Neural cell (in vitro differentiated cells): Measurements from ENCODE around the gene USP3. TPM values are rescaled to one million over a fixed set of nuclear protein-coding genes. Genes with fewer than 3 reads are reported as not detected.

Source experiments
- H2AFZ ChIP-seq: fragments of 200-600, 300-800 bp; sonication (generic), shearing (Covaris generic); 2 replicates; pipeline ENCODE4 v1.6.0; 2014; ENCODE audit warnings: low read depth, mild to moderate bottlenecking, antibody characterized with exemption, low read length, moderate library complexity
- H3F3A ChIP-seq: fragments of 200-600 bp; shearing (Covaris generic); 2 replicates; pipeline ENCODE4 v1.6.1; 2016; ENCODE audit warnings: mild to moderate bottlenecking, moderate library complexity, mixed read lengths, antibody characterized with exemption, low read length; ENCODE audit not compliant: insufficient read depth, poor library complexity, severe bottlenecking
- H3K27ac ChIP-seq: fragments of 200-600, 300-800 bp; sonication (generic), shearing (Covaris generic); 2 replicates; pipeline ENCODE4 v1.5.1; 2014; ENCODE audit warnings: mild to moderate bottlenecking, low read length, moderate library complexity
- H3K27me3 ChIP-seq: fragments of 300-800, 200-600 bp; sonication (generic), shearing (Covaris generic); 2 replicates; pipeline ENCODE4 v1.6.0; 2014; ENCODE audit warnings: mild to moderate bottlenecking, low read depth, low read length, moderate library complexity; ENCODE audit not compliant: insufficient read depth
- H3K36me3 ChIP-seq: fragments of 300-800, 200-600 bp; sonication (generic), shearing (Covaris generic); 2 replicates; pipeline ENCODE4 v1.5.1; 2014; ENCODE audit warnings: mild to moderate bottlenecking, antibody characterized with exemption, low read length, moderate library complexity; ENCODE audit not compliant: insufficient read depth
- H3K4me2 ChIP-seq: fragments of 300-800, 200-600 bp; sonication (generic), shearing (Covaris generic); 2 replicates; pipeline ENCODE4 v1.6.0; 2014; ENCODE audit warnings: mild to moderate bottlenecking, low read length
- H3K4me3 ChIP-seq: fragments of 300-800, 200-600 bp; sonication (generic), shearing (Covaris generic); 2 replicates; pipeline ENCODE4 v1.5.1; 2014; ENCODE audit warnings: mild to moderate bottlenecking, low read length, moderate library complexity
- H3K79me2 ChIP-seq: fragments of 200-600 bp; shearing (Covaris generic); replicated peaks from 2 replicates; pipeline ENCODE4 v1.6.0; 2014; ENCODE audit warnings: mild to moderate bottlenecking, low read length, moderate library complexity; ENCODE audit not compliant: insufficient read depth
- H3K9ac ChIP-seq: fragments of 300-800, 200-600 bp; sonication (generic), shearing (Covaris generic); 2 replicates; pipeline ENCODE4 v1.6.1; 2016; ENCODE audit warnings: mild to moderate bottlenecking, low read length, mixed read lengths
- H3K9me2 ChIP-seq: fragments of 200-600 bp; shearing (Covaris generic); 2 replicates; pipeline ENCODE4 v1.6.1; 2016; ENCODE audit warnings: mild to moderate bottlenecking, low read length, mixed read lengths; ENCODE audit not compliant: insufficient read depth
- H3K9me3 ChIP-seq: fragments of 200-600, 300-800 bp; sonication (generic), shearing (Covaris generic); 2 replicates; pipeline ENCODE4 v1.6.1; 2016; ENCODE audit warnings: mild to moderate bottlenecking, mixed run types, low read length, moderate library complexity, mixed read lengths
- H4K20me1 ChIP-seq: fragments of 200-600 bp; shearing (Covaris generic); 2 replicates; pipeline ENCODE4 v1.6.1; 2016; ENCODE audit warnings: mild to moderate bottlenecking, mixed run types; ENCODE audit not compliant: insufficient read depth
- EP300 ChIP-seq: fragments of 450-650 bp; conservative IDR thresholded peaks from 2 replicates; pipeline ENCODE4 v1.6.1; 2014; ENCODE audit warnings: antibody characterized with exemption, mild to moderate bottlenecking, moderate library complexity; ENCODE audit not compliant: poor library complexity, severe bottlenecking
- EZH2 ChIP-seq: fragments of 200-600, 300-800 bp; shearing (Covaris generic), sonication (generic); IDR thresholded peaks from 2 replicates; pipeline ENCODE4 v1.6.1; 2014; ENCODE audit warnings: antibody characterized with exemption, low read length, borderline replicate concordance, mild to moderate bottlenecking; ENCODE audit not compliant: insufficient read depth, poor library complexity, severe bottlenecking
- MXI1 ChIP-seq: fragments of 450-650 bp; conservative IDR thresholded peaks from 2 replicates; pipeline ENCODE4 v1.6.1; 2014; ENCODE audit warnings: antibody characterized with exemption, mild to moderate bottlenecking; ENCODE audit not compliant: poor library complexity, severe bottlenecking
- POLR2AphosphoS5 ChIP-seq: IDR thresholded peaks from 2 replicates; pipeline ENCODE4 v1.6.1; 2012
- RAD21 ChIP-seq: fragments of 450-650 bp; conservative IDR thresholded peaks from 2 replicates; pipeline ENCODE4 v1.6.1; 2014; ENCODE audit warnings: antibody characterized with exemption, mild to moderate bottlenecking, moderate library complexity
- SMC3 ChIP-seq: fragments of 450-650 bp; conservative IDR thresholded peaks from 2 replicates; pipeline ENCODE4 v1.6.1; 2014; ENCODE audit warnings: antibody characterized with exemption, mild to moderate bottlenecking, moderate library complexity; ENCODE audit not compliant: poor library complexity
- TAF1 ChIP-seq: IDR thresholded peaks from 2 replicates; pipeline ENCODE4 v1.6.1; 2012; ENCODE audit warnings: low read depth
- polyA plus RNA-seq: library from polyadenylated mRNA; depleted of rRNA; stranded (reverse); fragments of >200 nt; gene quantifications from 2 replicates; pipeline ENCODE4 v1.2.3, GENCODE V29; 2014
- TF ChIP-seq, protein P1 (sequence below): fragments of 450-650 bp; IDR thresholded peaks from 2 replicates; pipeline ENCODE4 v1.5.1; 2014; ENCODE audit warnings: antibody characterized with exemption, mild to moderate bottlenecking, moderate library complexity; ENCODE audit not compliant: poor library complexity, severe bottlenecking
- TF ChIP-seq, protein P2 (sequence below): IDR thresholded peaks from 2 replicates; pipeline ENCODE4 v1.6.1; 2012; ENCODE audit warnings: borderline replicate concordance

Gene USP3
- polyA plus RNA-seq, 1 donor from 2014 or later: 68.0 TPM

DNA sequence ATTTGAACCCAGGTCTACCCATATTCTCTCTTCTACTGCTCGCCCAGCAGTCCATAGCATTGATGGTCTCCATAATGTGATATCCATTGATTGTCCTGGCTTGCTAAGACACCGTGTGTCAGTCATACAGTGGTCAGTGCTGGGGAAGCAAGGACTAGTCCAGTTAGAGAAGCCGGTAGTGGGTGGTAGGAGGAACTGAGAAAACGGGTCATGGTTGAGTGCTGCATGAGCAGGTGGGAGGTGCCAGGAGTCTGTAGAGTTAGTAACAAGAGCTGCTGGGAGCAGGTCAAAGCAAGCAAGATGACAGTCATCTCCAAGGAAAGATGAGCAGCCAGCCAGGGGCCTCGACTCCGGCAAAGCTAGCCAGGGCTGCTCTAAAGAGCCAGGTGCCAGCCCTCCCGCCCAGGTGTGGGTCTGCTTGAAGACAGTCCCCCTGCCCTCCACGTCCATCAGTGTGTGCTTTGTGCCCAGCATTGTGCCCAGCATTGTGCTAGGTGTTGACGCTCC is 29.5 kb upstream of the USP3 start:
- Histone ChIP-seq H2AFZ (no peak overlapping the region), H3K4me2 (no peak overlapping the region), H3K9me2 (no peaks in the 10 kb centered on the region)

DNA sequence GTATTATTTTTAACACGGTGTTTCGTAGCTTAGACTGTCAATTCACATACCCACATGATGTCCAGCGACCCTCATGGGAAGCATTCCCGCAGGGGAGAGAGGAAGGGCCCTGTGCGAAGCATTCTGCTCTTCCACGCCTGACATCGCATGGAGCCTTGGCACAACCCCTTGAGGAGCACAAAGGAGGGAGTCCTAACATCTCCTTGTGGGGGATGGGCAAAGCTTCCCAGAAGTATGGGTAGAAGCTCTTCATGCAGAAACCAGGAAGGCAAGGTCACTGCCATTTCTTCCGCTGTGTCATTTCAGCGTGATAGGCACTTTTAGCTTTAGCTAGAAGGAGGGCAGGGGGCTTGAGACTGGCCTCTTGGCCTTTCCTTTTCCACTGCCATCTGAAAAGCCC is 28.7 kb upstream of the USP3 start:
- no peak overlapping the region for H3K4me2 ChIP-seq
- H3K79me2 ChIP-seq: no peaks in the 10 kb centered on the region
- no peak for TF ChIP-seq SMC3
- TF ChIP-seq EP300: no peak
- no peak for TF ChIP-seq POLR2AphosphoS5
- TF ChIP-seq EZH2: no peak
- TF ChIP-seq, protein P1, sequence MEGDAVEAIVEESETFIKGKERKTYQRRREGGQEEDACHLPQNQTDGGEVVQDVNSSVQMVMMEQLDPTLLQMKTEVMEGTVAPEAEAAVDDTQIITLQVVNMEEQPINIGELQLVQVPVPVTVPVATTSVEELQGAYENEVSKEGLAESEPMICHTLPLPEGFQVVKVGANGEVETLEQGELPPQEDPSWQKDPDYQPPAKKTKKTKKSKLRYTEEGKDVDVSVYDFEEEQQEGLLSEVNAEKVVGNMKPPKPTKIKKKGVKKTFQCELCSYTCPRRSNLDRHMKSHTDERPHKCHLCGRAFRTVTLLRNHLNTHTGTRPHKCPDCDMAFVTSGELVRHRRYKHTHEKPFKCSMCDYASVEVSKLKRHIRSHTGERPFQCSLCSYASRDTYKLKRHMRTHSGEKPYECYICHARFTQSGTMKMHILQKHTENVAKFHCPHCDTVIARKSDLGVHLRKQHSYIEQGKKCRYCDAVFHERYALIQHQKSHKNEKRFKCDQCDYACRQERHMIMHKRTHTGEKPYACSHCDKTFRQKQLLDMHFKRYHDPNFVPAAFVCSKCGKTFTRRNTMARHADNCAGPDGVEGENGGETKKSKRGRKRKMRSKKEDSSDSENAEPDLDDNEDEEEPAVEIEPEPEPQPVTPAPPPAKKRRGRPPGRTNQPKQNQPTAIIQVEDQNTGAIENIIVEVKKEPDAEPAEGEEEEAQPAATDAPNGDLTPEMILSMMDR: no peak
- TF ChIP-seq MXI1: no peak
- no peak for TF ChIP-seq TAF1
- no peak for TF ChIP-seq RAD21
- TF ChIP-seq, protein P2, sequence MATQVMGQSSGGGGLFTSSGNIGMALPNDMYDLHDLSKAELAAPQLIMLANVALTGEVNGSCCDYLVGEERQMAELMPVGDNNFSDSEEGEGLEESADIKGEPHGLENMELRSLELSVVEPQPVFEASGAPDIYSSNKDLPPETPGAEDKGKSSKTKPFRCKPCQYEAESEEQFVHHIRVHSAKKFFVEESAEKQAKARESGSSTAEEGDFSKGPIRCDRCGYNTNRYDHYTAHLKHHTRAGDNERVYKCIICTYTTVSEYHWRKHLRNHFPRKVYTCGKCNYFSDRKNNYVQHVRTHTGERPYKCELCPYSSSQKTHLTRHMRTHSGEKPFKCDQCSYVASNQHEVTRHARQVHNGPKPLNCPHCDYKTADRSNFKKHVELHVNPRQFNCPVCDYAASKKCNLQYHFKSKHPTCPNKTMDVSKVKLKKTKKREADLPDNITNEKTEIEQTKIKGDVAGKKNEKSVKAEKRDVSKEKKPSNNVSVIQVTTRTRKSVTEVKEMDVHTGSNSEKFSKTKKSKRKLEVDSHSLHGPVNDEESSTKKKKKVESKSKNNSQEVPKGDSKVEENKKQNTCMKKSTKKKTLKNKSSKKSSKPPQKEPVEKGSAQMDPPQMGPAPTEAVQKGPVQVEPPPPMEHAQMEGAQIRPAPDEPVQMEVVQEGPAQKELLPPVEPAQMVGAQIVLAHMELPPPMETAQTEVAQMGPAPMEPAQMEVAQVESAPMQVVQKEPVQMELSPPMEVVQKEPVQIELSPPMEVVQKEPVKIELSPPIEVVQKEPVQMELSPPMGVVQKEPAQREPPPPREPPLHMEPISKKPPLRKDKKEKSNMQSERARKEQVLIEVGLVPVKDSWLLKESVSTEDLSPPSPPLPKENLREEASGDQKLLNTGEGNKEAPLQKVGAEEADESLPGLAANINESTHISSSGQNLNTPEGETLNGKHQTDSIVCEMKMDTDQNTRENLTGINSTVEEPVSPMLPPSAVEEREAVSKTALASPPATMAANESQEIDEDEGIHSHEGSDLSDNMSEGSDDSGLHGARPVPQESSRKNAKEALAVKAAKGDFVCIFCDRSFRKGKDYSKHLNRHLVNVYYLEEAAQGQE: no peak
- no peaks in the 10 kb centered on the region for H3K9me3 ChIP-seq
- no peaks in the 10 kb centered on the region for H3K9me2 ChIP-seq
- no peak overlapping the region for H3K27ac ChIP-seq
- no peaks in the 10 kb centered on the region for H3K27me3 ChIP-seq
- H3K9ac ChIP-seq: no peak overlapping the region
- no peak overlapping the region for H2AFZ ChIP-seq
- no peak overlapping the region for H3K4me3 ChIP-seq
- no peaks in the 10 kb centered on the region for H3K36me3 ChIP-seq
- no peaks in the 10 kb centered on the region for H3F3A ChIP-seq
- no peaks in the 10 kb centered on the region for H4K20me1 ChIP-seq

More for the DNA sequence above, 29.5 kb upstream of the USP3 start:
- Histone ChIP-seq H3F3A (no peaks in the 10 kb centered on the region), H3K27me3 (no peaks in the 10 kb centered on the region), H4K20me1 (no peaks in the 10 kb centered on the region), H3K4me3 (no peak overlapping the region), H3K79me2 (no peaks in the 10 kb centered on the region), H3K36me3 (no peaks in the 10 kb centered on the region), H3K27ac (no peak overlapping the region), H3K9me3 (no peaks in the 10 kb centered on the region), H3K9ac (no peak overlapping the region)
- TF ChIP-seq EP300 (no peak), TAF1 (no peak), POLR2AphosphoS5 (no peak), RAD21 (no peak), EZH2 (no peak)
